ENCODE data around the gene SUCLG2. TPM values are rescaled to one million over a fixed set of nuclear protein-coding genes. Genes with fewer than 3 reads are reported as not detected.
A peak's percentile ranks its signal among the peaks of the same experiment; 100 is the strongest.
"Not testable (repeated sequence)": the region's sequence is repeated elsewhere in the genome, so short reads cannot be mapped to it uniquely, and the experiment has no call there.

SUCLG2 gene
- total RNA-seq, 1 donor from 2014 or later, result 33.2 TPM

DNA sequence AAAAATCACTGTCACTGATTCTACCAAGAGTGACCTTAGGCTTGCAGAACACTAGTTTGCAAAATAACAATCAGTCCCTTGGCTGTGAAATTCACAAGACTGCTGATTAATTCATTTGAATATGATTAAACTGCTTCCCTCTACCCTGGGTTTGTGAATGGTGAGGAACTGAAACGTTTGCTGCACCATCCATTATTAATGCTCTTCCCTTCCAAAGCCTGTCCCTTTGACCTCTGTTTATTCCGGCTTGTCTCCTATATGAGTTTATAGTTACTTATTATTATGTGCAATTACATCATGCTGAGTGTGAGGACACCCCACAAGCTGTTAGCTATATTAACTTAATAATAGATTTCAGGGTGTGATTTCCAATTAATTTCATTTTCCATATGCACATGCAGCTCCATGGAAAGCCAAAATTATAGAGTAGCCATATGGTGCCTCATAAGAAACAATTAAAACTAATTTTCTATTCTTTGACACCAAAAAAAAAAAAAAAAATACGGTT, 96.5 kb downstream of the SUCLG2 start:
- no peak for DNase-seq

- DNase-seq, result no peak
Measured at GRCh38 chr3:67551361-67552016, 102.9 kb downstream of the SUCLG2 start.

- DNase-seq, result no peak
Measured at GRCh38 chr3:67550541-67550940, 103.9 kb downstream of the SUCLG2 start.

GRCh38 chr3:67542502-67543250, 111.7 kb downstream of the SUCLG2 start:
- DNase-seq, result not testable (repeated sequence)

DNA sequence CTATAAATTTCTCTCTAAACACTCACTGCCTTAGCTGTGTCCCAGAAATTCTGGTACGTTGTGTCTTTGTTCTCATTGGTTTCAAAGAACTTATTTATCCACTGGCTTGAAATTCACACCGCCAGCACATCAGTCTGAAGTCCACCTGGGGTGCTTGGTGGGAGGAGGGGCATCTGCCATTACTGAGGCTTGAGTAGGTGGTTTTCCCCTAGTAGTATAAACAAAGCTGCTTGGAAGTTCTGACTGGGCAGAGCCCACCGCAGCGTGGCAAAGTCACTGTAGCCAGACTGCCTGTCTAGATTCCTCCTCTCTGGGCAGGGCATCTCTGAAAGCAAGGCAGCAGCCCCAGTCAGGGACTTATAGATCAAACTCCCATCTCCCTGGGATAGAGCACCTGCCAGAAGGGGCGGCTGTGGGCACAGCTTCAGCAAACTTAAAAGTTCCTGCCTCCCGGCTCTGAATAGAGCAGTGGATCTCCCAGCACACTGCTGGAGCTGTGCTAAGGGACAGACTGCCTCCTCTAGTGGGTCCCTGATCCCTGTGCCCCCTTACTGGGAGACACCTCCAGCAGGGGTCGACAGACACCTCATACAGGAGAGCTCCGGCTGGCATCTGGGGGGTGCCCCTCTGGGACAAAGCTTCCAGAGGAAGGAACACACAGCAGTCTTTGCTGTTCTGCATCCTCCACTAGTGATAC, 114.1 kb downstream of the SUCLG2 start:
- no peak for DNase-seq

GRCh38 chr3:67537203-67537602, 117.2 kb downstream of the SUCLG2 start:
- DNase-seq, result not testable (repeated sequence)

DNA sequence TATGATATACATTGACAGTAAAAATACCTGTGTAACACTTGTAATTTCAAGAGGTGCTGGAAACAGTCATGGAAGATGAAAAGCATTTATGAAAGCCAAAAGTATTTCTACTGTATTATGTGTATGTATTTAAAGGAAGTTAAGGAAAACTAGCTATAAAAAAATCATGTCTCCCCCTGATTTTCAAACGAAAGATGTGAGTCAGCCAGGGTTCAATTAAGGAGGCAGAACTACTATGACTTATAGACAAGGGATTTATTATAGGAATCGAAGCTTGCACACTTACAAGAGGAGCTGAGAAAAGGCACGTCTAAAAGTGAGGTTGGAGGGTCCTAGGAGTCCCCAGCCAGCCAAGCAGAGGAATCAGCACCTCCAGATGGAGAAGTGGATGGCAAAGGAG, 119.4 kb downstream of the SUCLG2 start:
- DNase-seq, result no peak

DNA sequence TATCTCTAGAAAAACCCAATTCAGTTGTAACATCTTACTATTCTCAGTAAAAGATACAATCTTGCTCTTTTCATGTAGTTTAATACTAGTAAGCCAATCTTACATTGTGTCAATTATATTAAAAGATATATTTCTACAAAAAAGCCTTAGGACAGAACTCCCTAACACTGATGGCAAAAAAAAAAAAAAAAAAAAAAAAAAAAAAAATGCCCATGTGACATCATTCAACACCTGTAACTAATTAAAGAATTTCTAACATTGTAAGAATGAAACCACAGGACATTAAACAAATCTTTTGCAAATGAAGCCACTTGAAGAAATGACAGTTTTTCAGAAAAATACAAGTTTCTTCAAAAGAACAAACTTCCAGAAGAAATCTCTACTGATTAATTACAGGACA, 119.8 kb downstream of the SUCLG2 start:
- no peak for DNase-seq

DNA sequence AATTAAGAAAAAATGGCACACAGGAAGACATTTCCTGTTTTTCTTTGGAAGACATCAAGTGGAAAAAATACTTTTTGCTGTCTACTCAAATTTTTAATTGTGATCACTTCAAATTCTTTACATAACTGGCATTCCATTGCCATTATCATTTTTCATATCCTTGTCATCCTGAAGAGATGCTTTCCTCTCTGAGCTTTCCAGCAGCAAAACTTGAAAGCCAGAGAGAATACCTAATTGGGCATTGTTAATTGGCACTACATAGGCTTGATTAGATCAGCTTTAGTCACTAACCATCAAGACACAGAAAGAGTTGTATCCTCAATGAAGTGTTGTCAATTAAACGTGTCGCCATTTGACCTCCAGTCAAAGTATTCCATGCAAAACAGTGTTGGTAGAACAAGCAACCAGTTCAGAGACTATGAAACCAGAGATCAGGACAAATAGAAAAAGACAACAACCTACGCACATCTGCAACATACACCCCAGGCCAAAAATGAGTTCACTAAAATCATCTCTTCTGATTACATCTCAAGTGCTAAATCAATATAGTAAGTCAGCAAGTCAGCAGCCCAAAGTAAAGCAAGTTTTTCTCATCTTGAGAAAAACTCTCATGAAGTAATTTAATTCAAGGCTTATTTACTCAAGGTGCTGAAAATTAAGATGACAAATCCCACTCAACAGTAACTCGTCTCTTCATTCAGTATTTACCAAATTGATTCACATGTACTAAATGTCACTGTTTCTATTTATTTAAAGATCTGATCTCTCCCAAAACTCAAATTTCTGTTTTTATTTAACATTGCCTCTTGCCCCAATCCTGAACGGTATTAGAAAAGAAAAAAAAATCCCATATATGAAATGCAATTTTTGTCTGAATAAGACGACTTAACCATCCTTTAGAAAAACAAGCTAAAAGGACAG, 123.0 kb downstream of the SUCLG2 start:
- DNase-seq, result peak; percentile 28

DNA sequence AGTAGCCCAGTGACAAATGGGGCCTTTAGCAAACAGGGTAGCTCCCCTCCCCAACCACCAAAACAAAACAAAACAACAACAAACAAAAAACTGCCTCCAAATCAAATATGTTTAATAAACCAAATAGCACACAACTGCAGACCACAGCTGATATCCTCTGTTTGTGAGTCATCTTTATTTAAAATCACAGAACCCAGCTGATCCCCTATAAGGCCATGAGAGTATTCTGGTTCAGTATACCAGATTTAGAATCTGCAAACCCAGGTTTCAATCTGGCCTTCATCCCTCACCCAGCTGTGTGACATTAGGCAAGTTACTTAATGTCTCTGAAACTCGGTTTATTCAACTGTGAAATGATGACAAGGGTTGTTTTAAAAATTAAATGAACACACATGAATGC, 124.5 kb downstream of the SUCLG2 start:
- no peak for DNase-seq

GRCh38 chr3:67529337-67529736, 125.1 kb downstream of the SUCLG2 start:
- DNase-seq, result no peak

DNA sequence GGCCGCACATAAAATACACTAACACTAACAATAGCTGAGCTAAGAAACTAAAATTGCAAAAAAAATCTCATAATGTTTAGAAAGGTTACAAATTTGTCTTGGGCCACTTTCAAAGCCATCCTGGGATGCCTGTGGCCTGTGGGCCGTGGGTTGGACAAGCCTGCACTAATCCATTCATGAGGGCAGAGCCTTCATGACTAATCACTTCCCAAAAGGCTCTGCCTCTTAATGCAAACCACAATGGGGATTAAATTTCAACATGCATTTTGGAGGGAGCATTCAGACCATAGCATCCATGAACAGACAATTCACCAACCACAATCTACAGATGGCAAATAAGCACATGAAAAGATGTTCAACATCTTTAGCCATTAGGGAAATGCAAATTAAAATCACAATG, 128.2 kb downstream of the SUCLG2 start:
- no peak for DNase-seq

- DNase-seq, result no peak
Measured at GRCh38 chr3:67524046-67524445, 130.4 kb downstream of the SUCLG2 start.

GRCh38 chr3:67522081-67522480, 132.3 kb downstream of the SUCLG2 start:
- DNase-seq, result no peak

DNA sequence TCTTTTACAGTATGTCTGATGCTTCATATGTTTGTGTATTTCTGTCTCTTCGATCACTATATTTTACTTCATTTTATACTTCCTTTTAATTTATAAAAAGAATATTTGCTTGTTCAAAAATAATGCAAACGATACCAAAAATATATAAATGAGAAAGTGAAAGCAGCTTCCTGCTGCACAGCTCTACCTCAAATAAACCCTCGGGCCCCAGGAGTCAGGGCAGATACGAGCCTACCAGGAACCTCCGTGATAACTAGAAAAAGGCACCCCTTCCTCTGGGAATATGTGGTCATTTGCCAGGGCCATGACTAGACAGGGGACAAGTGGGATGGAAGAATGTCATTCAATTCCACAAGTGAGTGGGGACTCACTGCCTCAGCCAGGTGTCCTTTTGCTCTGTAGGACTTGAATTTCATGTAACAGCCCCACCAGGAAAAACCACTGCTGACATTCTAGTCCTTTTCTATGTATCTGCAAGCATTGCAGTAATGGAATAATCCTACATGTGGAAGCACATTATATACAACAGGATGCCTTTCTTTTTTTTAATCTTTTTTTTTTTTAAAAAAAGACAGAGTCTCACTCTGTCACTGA, 133.3 kb downstream of the SUCLG2 start:
- DNase-seq, result no peak

- DNase-seq, result no peak
Measured at GRCh38 chr3:67518236-67518635, 136.2 kb downstream of the SUCLG2 start.

GRCh38 chr3:67517781-67518180, 136.6 kb downstream of the SUCLG2 start:
- DNase-seq, result no peak

GRCh38 chr3:67516496-67516895, 137.9 kb downstream of the SUCLG2 start:
- no peak for DNase-seq

GRCh38 chr3:67515778-67516177, 138.6 kb downstream of the SUCLG2 start:
- peak; percentile 21 for DNase-seq

DNA sequence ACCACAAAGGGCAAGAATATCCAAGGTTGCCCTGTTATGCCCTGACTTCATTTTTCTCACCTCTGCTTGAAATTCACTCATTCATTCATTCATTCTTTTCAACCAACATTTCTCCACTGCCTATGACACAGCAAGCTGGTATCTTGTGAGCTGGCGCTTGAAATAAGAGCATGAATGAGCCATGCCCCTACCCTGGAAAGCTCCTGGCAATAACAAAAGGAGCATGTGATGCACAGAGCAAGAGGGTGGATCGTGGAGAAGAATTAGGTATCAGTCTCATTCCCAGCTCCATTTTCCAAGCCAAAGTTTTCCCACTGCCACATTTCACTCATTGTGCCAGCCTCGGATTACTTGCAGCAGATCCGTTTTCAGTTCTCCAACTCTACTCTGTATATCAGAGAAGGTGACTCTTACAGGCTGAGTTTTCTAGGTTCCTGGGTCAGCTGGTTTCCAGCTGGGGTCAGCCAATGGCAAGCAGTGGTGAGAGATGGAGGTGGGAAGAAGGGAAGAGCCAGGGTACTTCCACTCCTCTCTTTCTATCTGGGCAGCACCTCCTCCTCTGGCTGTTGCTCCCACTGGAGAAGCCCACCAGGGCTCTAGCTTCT, 144.8 kb downstream of the SUCLG2 start:
- DNase-seq, result no peak

- DNase-seq, result no peak
Measured at GRCh38 chr3:67507584-67507983, 146.8 kb downstream of the SUCLG2 start.

DNA sequence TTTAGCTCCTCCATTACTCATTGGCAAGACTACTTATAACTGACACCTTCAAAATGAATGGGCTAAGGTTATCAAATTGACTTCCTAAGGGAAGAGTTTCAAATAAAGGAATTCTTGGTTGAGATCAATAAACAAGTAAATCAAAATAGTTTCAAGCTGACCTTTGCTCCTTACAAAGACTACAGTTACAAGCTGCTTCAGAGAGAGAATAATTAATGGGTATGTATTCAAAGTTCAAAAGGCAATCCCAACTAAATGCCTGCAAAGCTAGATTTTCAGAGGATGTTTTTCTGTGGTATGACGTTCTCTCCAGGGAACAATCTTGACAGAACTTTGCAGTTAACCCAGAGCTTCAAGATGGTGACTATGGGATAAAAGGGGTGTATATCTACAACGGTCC, 153.7 kb downstream of the SUCLG2 start:
- no peak for DNase-seq

Data from dermis blood vessel endothelial cell (primary cell).